Measurements from ENCODE around the gene KCNK10.

Gene KCNK10

GRCh38 chr14:88204221-88204620, 118.8 kb downstream of the KCNK10 start:
- no peak overlapping the region for H3K27ac Mint-ChIP-seq
- no peaks in the 10 kb centered on the region for H3K27me3 Mint-ChIP-seq (ENCODE audit: low read depth)
- no peaks in the 10 kb centered on the region for H3K36me3 Mint-ChIP-seq (ENCODE audit: low read depth)
- no peaks in the 10 kb centered on the region for H3K4me1 Mint-ChIP-seq (ENCODE audit: low read depth)
- no peaks in the 10 kb centered on the region for H3K9me3 Mint-ChIP-seq
- H3K4me3 Mint-ChIP-seq = no peak overlapping the region

GRCh38 chr14:88203291-88203690, 119.8 kb downstream of the KCNK10 start:
- no peaks in the 10 kb centered on the region for H3K9me3 Mint-ChIP-seq
- H3K27ac Mint-ChIP-seq = no peak overlapping the region
- H3K4me1 Mint-ChIP-seq (ENCODE audit: low read depth) = no peaks in the 10 kb centered on the region
- no peaks in the 10 kb centered on the region for H3K27me3 Mint-ChIP-seq (ENCODE audit: low read depth)
- H3K36me3 Mint-ChIP-seq (ENCODE audit: low read depth) = no peaks in the 10 kb centered on the region
- H3K4me3 Mint-ChIP-seq = no peak overlapping the region

GRCh38 chr14:88202286-88202685, 120.8 kb downstream of the KCNK10 start:
- no peaks in the 10 kb centered on the region for H3K36me3 Mint-ChIP-seq (ENCODE audit: low read depth)
- H3K4me3 Mint-ChIP-seq = no peak overlapping the region
- H3K9me3 Mint-ChIP-seq = no peaks in the 10 kb centered on the region
- H3K4me1 Mint-ChIP-seq (ENCODE audit: low read depth) = no peaks in the 10 kb centered on the region
- no peak overlapping the region for H3K27ac Mint-ChIP-seq
- H3K27me3 Mint-ChIP-seq (ENCODE audit: low read depth) = no peaks in the 10 kb centered on the region

GRCh38 chr14:88201851-88202250, 121.2 kb downstream of the KCNK10 start:
- H3K27me3 Mint-ChIP-seq (ENCODE audit: low read depth) = no peaks in the 10 kb centered on the region
- H3K4me3 Mint-ChIP-seq = no peak overlapping the region
- no peaks in the 10 kb centered on the region for H3K4me1 Mint-ChIP-seq (ENCODE audit: low read depth)
- H3K27ac Mint-ChIP-seq = no peak overlapping the region
- H3K36me3 Mint-ChIP-seq (ENCODE audit: low read depth) = no peaks in the 10 kb centered on the region
- no peaks in the 10 kb centered on the region for H3K9me3 Mint-ChIP-seq

GRCh38 chr14:88199882-88200281, 123.2 kb downstream of the KCNK10 start:
- Mint-ChIP-seq H3K9me3 (no peaks in the 10 kb centered on the region), H3K4me1 (ENCODE audit: low read depth) (no peaks in the 10 kb centered on the region), H3K4me3 (no peak overlapping the region), H3K27me3 (ENCODE audit: low read depth) (peaks cover 10% of the 10 kb centered on the region), H3K27ac (no peak overlapping the region), H3K36me3 (ENCODE audit: low read depth) (no peaks in the 10 kb centered on the region)

- Mint-ChIP-seq H3K27me3 (ENCODE audit: low read depth) (peaks cover 21% of the 10 kb centered on the region), H3K9me3 (no peaks in the 10 kb centered on the region)
Observed at GRCh38 chr14:88198446-88198845, 124.6 kb downstream of the KCNK10 start.

GRCh38 chr14:88196925-88197324, 126.1 kb downstream of the KCNK10 start:
- H3K36me3 Mint-ChIP-seq (ENCODE audit: low read depth) = no peaks in the 10 kb centered on the region
- H3K27me3 Mint-ChIP-seq (ENCODE audit: low read depth) = peaks cover 23% of the 10 kb centered on the region
- no peak overlapping the region for H3K27ac Mint-ChIP-seq
- H3K4me1 Mint-ChIP-seq (ENCODE audit: low read depth) = no peaks in the 10 kb centered on the region
- no peak overlapping the region for H3K4me3 Mint-ChIP-seq
- H3K9me3 Mint-ChIP-seq = no peaks in the 10 kb centered on the region

More at GRCh38 chr14:88198446-88198845, 124.6 kb downstream of the KCNK10 start:
- Mint-ChIP-seq H3K4me3 (no peak overlapping the region), H3K27ac (no peak overlapping the region), H3K4me1 (ENCODE audit: low read depth) (no peaks in the 10 kb centered on the region), H3K36me3 (ENCODE audit: low read depth) (no peaks in the 10 kb centered on the region)

GRCh38 chr14:88196116-88196890, 126.8 kb downstream of the KCNK10 start:
- Mint-ChIP-seq H3K27ac (no peak overlapping the region), H3K9me3 (no peaks in the 10 kb centered on the region), H3K27me3 (ENCODE audit: low read depth) (peaks cover 23% of the 10 kb centered on the region), H3K36me3 (ENCODE audit: low read depth) (no peaks in the 10 kb centered on the region), H3K4me3 (no peak overlapping the region), H3K4me1 (ENCODE audit: low read depth) (no peaks in the 10 kb centered on the region)

GRCh38 chr14:88195676-88196075, 127.4 kb downstream of the KCNK10 start:
- Mint-ChIP-seq H3K27me3 (ENCODE audit: low read depth) (peaks cover 23% of the 10 kb centered on the region), H3K4me1 (ENCODE audit: low read depth) (no peaks in the 10 kb centered on the region), H3K27ac (no peak overlapping the region), H3K4me3 (no peak overlapping the region), H3K9me3 (no peaks in the 10 kb centered on the region), H3K36me3 (ENCODE audit: low read depth) (no peaks in the 10 kb centered on the region)

- Mint-ChIP-seq H3K4me3 (no peak overlapping the region), H3K27me3 (ENCODE audit: low read depth) (peaks cover 24% of the 10 kb centered on the region), H3K4me1 (ENCODE audit: low read depth) (peaks cover 1% of the 10 kb centered on the region), H3K27ac (no peak overlapping the region), H3K9me3 (no peaks in the 10 kb centered on the region), H3K36me3 (ENCODE audit: low read depth) (no peaks in the 10 kb centered on the region)
Observed at GRCh38 chr14:88194531-88194930, 128.5 kb downstream of the KCNK10 start.

GRCh38 chr14:88191605-88192004, 131.5 kb downstream of the KCNK10 start:
- H3K9me3 Mint-ChIP-seq = no peaks in the 10 kb centered on the region
- peaks cover 10% of the 10 kb centered on the region for H3K4me1 Mint-ChIP-seq (ENCODE audit: low read depth)
- H3K36me3 Mint-ChIP-seq (ENCODE audit: low read depth) = no peaks in the 10 kb centered on the region
- H3K27ac Mint-ChIP-seq = no peak overlapping the region
- H3K27me3 Mint-ChIP-seq (ENCODE audit: low read depth) = peaks cover 30% of the 10 kb centered on the region
- H3K4me3 Mint-ChIP-seq = no peak overlapping the region

GRCh38 chr14:88189417-88190191, 133.5 kb downstream of the KCNK10 start:
- no peaks in the 10 kb centered on the region for H3K36me3 Mint-ChIP-seq (ENCODE audit: low read depth)
- H3K27ac Mint-ChIP-seq = no peak overlapping the region
- no peak overlapping the region for H3K4me3 Mint-ChIP-seq
- H3K27me3 Mint-ChIP-seq (ENCODE audit: low read depth) = peaks cover 19% of the 10 kb centered on the region
- H3K9me3 Mint-ChIP-seq = no peaks in the 10 kb centered on the region
- peaks cover 10% of the 10 kb centered on the region for H3K4me1 Mint-ChIP-seq (ENCODE audit: low read depth)

GRCh38 chr14:88188745-88189416, 134.2 kb downstream of the KCNK10 start:
- H3K36me3 Mint-ChIP-seq (ENCODE audit: low read depth) = no peaks in the 10 kb centered on the region
- peaks cover 10% of the 10 kb centered on the region for H3K4me1 Mint-ChIP-seq (ENCODE audit: low read depth)
- no peaks in the 10 kb centered on the region for H3K9me3 Mint-ChIP-seq
- peaks cover 13% of the 10 kb centered on the region for H3K27me3 Mint-ChIP-seq (ENCODE audit: low read depth)
- H3K4me3 Mint-ChIP-seq = no peak overlapping the region
- H3K27ac Mint-ChIP-seq = no peak overlapping the region

GRCh38 chr14:88185843-88186242, 137.2 kb downstream of the KCNK10 start:
- H3K27ac Mint-ChIP-seq = no peak overlapping the region
- H3K4me3 Mint-ChIP-seq = no peak overlapping the region
- H3K9me3 Mint-ChIP-seq = no peaks in the 10 kb centered on the region
- peaks cover 7% of the 10 kb centered on the region for H3K27me3 Mint-ChIP-seq (ENCODE audit: low read depth)
- H3K4me1 Mint-ChIP-seq (ENCODE audit: low read depth) = peaks cover 16% of the 10 kb centered on the region
- no peaks in the 10 kb centered on the region for H3K36me3 Mint-ChIP-seq (ENCODE audit: low read depth)

GRCh38 chr14:88184956-88185355, 138.1 kb downstream of the KCNK10 start:
- Mint-ChIP-seq H3K4me1 (ENCODE audit: low read depth) (peaks cover 16% of the 10 kb centered on the region), H3K27ac (no peak overlapping the region)

More at GRCh38 chr14:88184956-88185355, 138.1 kb downstream of the KCNK10 start:
- H3K4me3 Mint-ChIP-seq = no peak overlapping the region
- H3K36me3 Mint-ChIP-seq (ENCODE audit: low read depth) = no peaks in the 10 kb centered on the region
- H3K9me3 Mint-ChIP-seq = no peaks in the 10 kb centered on the region
- H3K27me3 Mint-ChIP-seq (ENCODE audit: low read depth) = peaks cover 7% of the 10 kb centered on the region
